ENCODE data around the gene NTN5. TPM values are rescaled to one million over a fixed set of nuclear protein-coding genes. Genes with fewer than 3 reads are reported as not detected.

NTN5 gene
- total and polyA plus RNA-seq, 2 experiments from 2014 or later, result 0.52 to 0.94 TPM

DNA sequence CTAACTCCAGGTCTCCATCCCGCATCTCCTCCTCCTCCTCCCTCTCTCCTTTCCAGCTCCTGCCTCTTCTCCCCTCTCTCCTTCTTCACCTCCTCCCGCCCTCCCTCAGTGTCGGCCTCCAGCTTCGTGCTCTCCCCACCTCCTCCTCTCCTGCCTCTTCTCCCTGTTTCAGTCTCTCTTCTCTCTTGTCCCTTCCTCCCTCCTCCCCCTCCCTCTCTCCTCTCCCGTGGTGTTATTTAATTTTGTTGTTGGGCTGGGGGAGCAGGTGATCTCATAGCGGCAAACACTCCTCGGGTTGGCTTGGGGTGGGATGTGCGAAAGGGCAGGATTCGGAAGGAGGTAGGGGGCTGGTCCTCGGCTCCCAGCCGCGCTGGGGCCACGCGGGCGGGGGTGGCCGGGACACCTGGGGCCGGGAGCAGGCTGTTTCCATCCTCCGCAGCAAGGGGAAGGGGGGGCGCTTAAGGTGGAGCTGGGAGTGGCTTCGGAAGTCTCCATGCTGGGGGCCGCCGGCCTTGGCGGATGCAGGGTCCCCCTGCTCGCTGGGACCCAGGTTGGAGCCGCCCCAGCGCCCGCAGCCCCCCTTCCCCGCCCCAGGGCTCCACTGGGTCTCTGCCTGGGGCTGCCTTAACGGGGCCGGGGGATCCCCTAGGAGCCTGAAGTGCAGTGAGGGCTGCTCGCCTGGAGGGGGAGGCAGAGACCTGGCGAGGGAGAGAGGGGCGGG lies 26.7 kb downstream of the NTN5 start, which contains the start of gene CA11:
CA11 (minus strand) TSS at position 187 of the 721 bp plus-strand sequence. CDS start 555 bp downstream, outside the sequence.
- peak within 1 kb of the TSS; percentile 99 for H3K4me2 ChIP-seq
- Mint-ChIP-seq H3K9me3 (peaks cover 2% of the 10 kb centered on the region; the same call in 1 of the 3 replicates), H3K27me3 (ENCODE audit: insufficient read depth, low read depth, poor library complexity) (peaks cover 16% of the 10 kb centered on the region), H3K27ac (peak within 1 kb of the TSS; percentile 90), H3K36me3 (ENCODE audit: low read depth) (peaks cover 16% of the 10 kb centered on the region), H3K4me1 (peaks cover 10% of the 10 kb centered on the region), H3K4me3 (peak within 1 kb of the TSS; percentile 91)
- TF ChIP-seq CREB1 (CRISPR knock-in tag; IDR thresholded peaks at IDR 0.05; ENCODE audit: low read depth), result peak; percentile 23; the same call in 1 of the 2 replicates
- no peak for TF ChIP-seq NANOG (IDR thresholded peaks at IDR 0.05; ENCODE audit: borderline replicate concordance)
- TF ChIP-seq ZNF114 (CRISPR knock-in tag; IDR thresholded peaks at IDR 0.05), result no peak
- TF ChIP-seq EZH2phosphoT487 (IDR thresholded peaks at IDR 0.05; ENCODE audit: unreplicated experiment), result no peak
- peak; percentile 49; the same call in 1 of the 2 replicates for TF ChIP-seq POLR2AphosphoS5 (IDR thresholded peaks at IDR 0.05; ENCODE audit: low read depth)
- TF ChIP-seq, protein P1, sequence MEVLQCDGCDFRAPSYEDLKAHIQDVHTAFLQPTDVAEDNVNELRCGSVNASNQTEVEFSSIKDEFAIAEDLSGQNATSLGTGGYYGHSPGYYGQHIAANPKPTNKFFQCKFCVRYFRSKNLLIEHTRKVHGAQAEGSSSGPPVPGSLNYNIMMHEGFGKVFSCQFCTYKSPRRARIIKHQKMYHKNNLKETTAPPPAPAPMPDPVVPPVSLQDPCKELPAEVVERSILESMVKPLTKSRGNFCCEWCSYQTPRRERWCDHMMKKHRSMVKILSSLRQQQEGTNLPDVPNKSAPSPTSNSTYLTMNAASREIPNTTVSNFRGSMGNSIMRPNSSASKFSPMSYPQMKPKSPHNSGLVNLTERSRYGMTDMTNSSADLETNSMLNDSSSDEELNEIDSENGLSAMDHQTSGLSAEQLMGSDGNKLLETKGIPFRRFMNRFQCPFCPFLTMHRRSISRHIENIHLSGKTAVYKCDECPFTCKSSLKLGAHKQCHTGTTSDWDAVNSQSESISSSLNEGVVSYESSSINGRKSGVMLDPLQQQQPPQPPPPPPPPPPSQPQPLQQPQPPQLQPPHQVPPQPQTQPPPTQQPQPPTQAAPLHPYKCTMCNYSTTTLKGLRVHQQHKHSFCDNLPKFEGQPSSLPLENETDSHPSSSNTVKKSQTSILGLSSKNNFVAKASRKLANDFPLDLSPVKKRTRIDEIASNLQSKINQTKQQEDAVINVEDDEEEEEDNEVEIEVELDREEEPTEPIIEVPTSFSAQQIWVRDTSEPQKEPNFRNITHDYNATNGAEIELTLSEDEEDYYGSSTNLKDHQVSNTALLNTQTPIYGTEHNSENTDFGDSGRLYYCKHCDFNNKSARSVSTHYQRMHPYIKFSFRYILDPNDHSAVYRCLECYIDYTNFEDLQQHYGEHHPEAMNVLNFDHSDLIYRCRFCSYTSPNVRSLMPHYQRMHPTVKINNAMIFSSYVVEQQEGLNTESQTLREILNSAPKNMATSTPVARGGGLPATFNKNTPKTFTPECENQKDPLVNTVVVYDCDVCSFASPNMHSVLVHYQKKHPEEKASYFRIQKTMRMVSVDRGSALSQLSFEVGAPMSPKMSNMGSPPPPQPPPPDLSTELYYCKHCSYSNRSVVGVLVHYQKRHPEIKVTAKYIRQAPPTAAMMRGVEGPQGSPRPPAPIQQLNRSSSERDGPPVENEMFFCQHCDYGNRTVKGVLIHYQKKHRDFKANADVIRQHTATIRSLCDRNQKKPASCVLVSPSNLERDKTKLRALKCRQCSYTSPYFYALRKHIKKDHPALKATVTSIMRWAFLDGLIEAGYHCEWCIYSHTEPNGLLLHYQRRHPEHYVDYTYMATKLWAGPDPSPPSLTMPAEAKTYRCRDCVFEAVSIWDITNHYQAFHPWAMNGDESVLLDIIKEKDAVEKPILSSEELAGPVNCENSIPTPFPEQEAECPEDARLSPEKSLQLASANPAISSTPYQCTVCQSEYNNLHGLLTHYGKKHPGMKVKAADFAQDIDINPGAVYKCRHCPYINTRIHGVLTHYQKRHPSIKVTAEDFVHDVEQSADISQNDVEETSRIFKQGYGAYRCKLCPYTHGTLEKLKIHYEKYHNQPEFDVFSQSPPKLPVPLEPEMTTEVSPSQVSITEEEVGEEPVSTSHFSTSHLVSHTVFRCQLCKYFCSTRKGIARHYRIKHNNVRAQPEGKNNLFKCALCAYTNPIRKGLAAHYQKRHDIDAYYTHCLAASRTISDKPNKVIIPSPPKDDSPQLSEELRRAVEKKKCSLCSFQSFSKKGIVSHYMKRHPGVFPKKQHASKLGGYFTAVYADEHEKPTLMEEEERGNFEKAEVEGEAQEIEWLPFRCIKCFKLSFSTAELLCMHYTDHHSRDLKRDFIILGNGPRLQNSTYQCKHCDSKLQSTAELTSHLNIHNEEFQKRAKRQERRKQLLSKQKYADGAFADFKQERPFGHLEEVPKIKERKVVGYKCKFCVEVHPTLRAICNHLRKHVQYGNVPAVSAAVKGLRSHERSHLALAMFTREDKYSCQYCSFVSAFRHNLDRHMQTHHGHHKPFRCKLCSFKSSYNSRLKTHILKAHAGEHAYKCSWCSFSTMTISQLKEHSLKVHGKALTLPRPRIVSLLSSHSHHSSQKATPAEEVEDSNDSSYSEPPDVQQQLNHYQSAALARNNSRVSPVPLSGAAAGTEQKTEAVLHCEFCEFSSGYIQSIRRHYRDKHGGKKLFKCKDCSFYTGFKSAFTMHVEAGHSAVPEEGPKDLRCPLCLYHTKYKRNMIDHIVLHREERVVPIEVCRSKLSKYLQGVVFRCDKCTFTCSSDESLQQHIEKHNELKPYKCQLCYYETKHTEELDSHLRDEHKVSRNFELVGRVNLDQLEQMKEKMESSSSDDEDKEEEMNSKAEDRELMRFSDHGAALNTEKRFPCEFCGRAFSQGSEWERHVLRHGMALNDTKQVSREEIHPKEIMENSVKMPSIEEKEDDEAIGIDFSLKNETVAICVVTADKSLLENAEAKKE (CRISPR knock-in tag; IDR thresholded peaks at IDR 0.05), result 0 out of 2 replicates have a peak, but pooled peaks have one; percentile 45
- TF ChIP-seq EZH2 (IDR thresholded peaks at IDR 0.05; ENCODE audit: low read depth, unreplicated experiment), result no peak
- TF ChIP-seq, protein P2, sequence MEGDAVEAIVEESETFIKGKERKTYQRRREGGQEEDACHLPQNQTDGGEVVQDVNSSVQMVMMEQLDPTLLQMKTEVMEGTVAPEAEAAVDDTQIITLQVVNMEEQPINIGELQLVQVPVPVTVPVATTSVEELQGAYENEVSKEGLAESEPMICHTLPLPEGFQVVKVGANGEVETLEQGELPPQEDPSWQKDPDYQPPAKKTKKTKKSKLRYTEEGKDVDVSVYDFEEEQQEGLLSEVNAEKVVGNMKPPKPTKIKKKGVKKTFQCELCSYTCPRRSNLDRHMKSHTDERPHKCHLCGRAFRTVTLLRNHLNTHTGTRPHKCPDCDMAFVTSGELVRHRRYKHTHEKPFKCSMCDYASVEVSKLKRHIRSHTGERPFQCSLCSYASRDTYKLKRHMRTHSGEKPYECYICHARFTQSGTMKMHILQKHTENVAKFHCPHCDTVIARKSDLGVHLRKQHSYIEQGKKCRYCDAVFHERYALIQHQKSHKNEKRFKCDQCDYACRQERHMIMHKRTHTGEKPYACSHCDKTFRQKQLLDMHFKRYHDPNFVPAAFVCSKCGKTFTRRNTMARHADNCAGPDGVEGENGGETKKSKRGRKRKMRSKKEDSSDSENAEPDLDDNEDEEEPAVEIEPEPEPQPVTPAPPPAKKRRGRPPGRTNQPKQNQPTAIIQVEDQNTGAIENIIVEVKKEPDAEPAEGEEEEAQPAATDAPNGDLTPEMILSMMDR (conservative IDR thresholded peaks at IDR 0.05; ENCODE audit: low read depth in 2 of 2), result peak; percentile 80 to 98
- H3K27me3 ChIP-seq (ENCODE audit: insufficient read depth), result 0 out of 2 replicates have a peak, but pooled peaks cover 3% of the 10 kb centered on the region
- ATAC-seq, result peak; percentile 76
- H2AFZ ChIP-seq, result peak within 1 kb of the TSS; percentile 92
- H3K9me2 ChIP-seq (ENCODE audit: insufficient read depth), result no peaks in the 10 kb centered on the region
- peak within 1 kb of the TSS; percentile 75 for H3K4me3 ChIP-seq
- H3K4me1 ChIP-seq (ENCODE audit: insufficient read depth), result peaks cover 5% of the 10 kb centered on the region; the same call in 1 of the 2 replicates
- 0 out of 2 replicates have a peak, but pooled peaks cover 13% of the 10 kb centered on the region for H3F3A ChIP-seq (replicated peaks; ENCODE audit: low read depth)
- H4K20me1 ChIP-seq (replicated peaks; ENCODE audit: insufficient read depth), result no peaks in the 10 kb centered on the region
- peak within 1 kb of the TSS; percentile 91 for H3K27ac ChIP-seq (ENCODE audit: low read depth)
- no peaks in the 10 kb centered on the region for H3K36me3 ChIP-seq (ENCODE audit: insufficient read depth)
- H3K79me2 ChIP-seq (replicated peaks; ENCODE audit: insufficient read depth), result no peaks in the 10 kb centered on the region
- DNase-seq (ENCODE audit: low spot score), result peak; percentile 86
